Subcutaneous adipose tissue (tissue), 4 donors: ENCODE data around the gene RPS6KC1. TPM values are rescaled to one million over a fixed set of nuclear protein-coding genes. Genes with fewer than 3 reads are reported as not detected.

Experiments used
- total RNA-seq, 4 donors: library from RNA; depleted of rRNA; stranded (reverse); fragments of >200 nt; gene quantifications; one replicate each; pipeline ENCODE4 v1.1.0, GENCODE V29; 2016
- TF ChIP-seq, protein P1 (sequence below): fragments of 450-650 bp; IDR thresholded peaks from one replicate; pipeline ENCODE4 v1.5.1; 2016; ENCODE audit warnings: low read depth, mild to moderate bottlenecking, control low read depth, antibody characterized with exemption, moderate library complexity

RPS6KC1 gene
- total RNA-seq, 4 donors from 2014 or later = 22.6 to 30.7 (median 25.3) TPM

DNA sequence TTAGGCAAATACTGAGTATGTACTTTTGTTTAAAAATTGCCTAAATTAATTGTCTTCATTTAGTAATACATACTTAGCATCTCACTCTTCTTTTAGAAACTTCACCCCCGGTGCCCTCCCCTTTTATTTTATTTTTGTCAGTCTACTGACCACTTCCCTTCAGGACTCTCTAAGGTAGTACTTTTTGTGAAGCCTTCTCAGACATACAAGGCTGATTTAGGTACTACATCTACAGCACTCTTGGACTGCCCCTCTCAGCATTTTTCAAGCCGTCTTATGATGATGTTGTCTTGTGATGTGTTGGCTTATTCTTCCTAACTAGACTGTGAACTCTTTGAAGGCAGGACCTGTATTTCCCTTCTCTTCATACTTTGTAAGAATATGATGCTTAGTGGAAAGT lies 24.7 kb downstream of the RPS6KC1 start:
- TF ChIP-seq, protein P1, sequence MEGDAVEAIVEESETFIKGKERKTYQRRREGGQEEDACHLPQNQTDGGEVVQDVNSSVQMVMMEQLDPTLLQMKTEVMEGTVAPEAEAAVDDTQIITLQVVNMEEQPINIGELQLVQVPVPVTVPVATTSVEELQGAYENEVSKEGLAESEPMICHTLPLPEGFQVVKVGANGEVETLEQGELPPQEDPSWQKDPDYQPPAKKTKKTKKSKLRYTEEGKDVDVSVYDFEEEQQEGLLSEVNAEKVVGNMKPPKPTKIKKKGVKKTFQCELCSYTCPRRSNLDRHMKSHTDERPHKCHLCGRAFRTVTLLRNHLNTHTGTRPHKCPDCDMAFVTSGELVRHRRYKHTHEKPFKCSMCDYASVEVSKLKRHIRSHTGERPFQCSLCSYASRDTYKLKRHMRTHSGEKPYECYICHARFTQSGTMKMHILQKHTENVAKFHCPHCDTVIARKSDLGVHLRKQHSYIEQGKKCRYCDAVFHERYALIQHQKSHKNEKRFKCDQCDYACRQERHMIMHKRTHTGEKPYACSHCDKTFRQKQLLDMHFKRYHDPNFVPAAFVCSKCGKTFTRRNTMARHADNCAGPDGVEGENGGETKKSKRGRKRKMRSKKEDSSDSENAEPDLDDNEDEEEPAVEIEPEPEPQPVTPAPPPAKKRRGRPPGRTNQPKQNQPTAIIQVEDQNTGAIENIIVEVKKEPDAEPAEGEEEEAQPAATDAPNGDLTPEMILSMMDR = no peak

DNA sequence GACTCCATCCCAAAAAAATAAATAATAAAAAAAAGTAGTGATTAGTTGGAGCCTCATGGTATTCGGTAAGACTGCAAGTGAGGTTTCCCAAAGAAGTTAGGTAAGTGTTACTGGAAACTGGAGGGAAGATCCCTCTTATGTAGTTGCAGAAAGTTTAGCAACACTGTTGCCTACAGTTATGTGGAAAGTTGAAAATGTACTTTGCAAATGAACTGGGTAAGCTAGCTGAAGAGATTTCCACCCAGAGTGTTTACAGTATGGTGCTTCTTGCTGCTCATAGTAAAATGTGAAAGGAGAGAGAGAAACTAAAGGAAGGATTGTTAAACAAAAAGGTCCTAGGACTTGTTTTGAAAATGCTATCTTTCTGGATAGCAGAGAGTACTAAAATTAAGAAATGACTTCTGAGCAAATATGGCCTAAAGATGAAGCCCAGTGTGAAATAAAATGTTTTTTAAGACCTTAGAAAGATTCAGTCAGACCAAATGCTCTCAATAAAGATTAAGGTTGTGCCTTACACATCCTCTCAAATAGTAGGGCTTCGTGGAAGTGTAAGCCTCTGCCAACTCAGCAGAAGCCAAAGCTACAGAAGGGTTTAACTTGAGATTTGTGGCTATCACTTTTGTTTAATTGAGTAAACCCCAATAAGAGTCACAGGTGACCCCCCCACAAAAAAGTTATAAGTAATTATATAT lies 31.5 kb downstream of the RPS6KC1 start:
- TF ChIP-seq, protein P1 = no peak

GRCh38 chr1:213083112-213083445 lies 32.0 kb downstream of the RPS6KC1 start:
- TF ChIP-seq, protein P1 = no peak

DNA sequence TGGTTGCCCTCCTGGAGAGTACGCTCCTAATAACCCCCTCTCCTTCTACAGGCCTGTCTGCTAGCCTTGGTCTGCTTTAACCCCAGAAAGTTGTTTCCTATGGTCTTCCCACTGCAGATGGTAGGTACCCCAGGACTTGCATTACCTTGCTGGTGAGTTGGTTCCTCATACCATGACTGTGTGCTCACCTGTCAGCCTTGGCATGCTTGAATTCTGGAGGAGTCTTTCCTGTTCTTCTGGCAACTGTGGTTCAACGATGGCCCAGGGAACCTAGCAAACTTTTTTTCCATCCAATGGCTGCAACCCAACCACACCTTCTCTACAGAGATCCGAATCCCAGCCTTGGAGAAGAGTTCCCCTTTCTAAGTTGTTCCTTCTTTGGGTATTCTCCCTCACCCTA lies 36.9 kb downstream of the RPS6KC1 start:
- TF ChIP-seq, protein P1 = no peak

GRCh38 chr1:213089924-213090677 lies 39.1 kb downstream of the RPS6KC1 start:
- TF ChIP-seq, protein P1 = no peak

- TF ChIP-seq, protein P1 = no peak
Observed at GRCh38 chr1:213094446-213094845, 43.4 kb downstream of the RPS6KC1 start.

DNA sequence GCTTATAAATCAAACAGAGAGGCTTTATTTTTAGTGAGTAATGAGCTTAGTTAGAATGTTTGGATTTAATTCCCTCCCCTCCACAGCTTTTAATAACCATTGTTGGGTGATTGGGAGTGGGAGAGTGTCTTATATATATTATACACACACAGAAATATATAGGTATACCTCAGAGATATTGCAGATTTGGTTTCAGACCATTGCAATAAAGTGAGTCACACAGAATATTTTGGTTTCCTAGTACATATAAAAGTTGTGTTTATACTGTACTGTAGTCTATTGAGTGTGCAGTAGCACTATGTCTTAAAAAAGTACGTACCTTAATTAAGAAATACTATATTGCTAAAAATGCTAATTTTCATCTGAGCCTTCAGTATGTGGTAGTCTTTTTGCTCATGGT lies 44.4 kb downstream of the RPS6KC1 start:
- TF ChIP-seq, protein P1 = no peak
